KBM-7 (cell line): ENCODE measurements around the gene PPP1R16B.

Source experiments
- DNase-seq: peaks from one replicate; pipeline ENCODE4 v3.0.0-alpha.2; 2015
- in situ Hi-C: fragments of 300-500 bp; cut with MboI; formaldehyde crosslinking; loops from 2 replicates; pipeline ENCODE4 v1.14.3; 2020; ENCODE audit warnings: low sequenced_read_pairs, low pct_unique_long_range_greater_than_20kb, mixed read lengths

The PPP1R16B gene

GRCh38 chr20:38805502-38805957 lies at the start of gene PPP1R16B:
PPP1R16B (plus strand) TSS chr20:38805697; CDS start chr20:38835926, 30,229 bp downstream.
- DNase-seq, result peak; percentile 84
- in situ Hi-C loops, result no loop called here

- DNase-seq, result no peak
- in situ Hi-C loops, result no loop called here
Observed at GRCh38 chr20:38757145-38757775, 48.2 kb upstream of the PPP1R16B start.

- DNase-seq, result no peak
- in situ Hi-C loops, result no loop called here
Observed at GRCh38 chr20:38759106-38759505, 46.4 kb upstream of the PPP1R16B start.

GRCh38 chr20:38760978-38761377 lies 44.5 kb upstream of the PPP1R16B start:
- no peak for DNase-seq
- in situ Hi-C loops, result no loop called here

GRCh38 chr20:38762174-38762573 lies 43.3 kb upstream of the PPP1R16B start:
- DNase-seq, result no peak
- in situ Hi-C loops, result no loop called here

GRCh38 chr20:38763616-38764015 lies 41.9 kb upstream of the PPP1R16B start:
- in situ Hi-C loops, result no loop called here
- DNase-seq, result no peak

- in situ Hi-C loops, result no loop called here
- DNase-seq, result no peak
Observed at GRCh38 chr20:38764567-38765318, 40.8 kb upstream of the PPP1R16B start.

- in situ Hi-C loops, result no loop called here
Observed at GRCh38 chr20:38766071-38766470, 39.4 kb upstream of the PPP1R16B start.

GRCh38 chr20:38769376-38770295 lies 35.9 kb upstream of the PPP1R16B start:
- DNase-seq, result no peak
- in situ Hi-C loops, result no loop called here

More at GRCh38 chr20:38766071-38766470, 39.4 kb upstream of the PPP1R16B start:
- no peak for DNase-seq

GRCh38 chr20:38770546-38770945 lies 35.0 kb upstream of the PPP1R16B start:
- no peak for DNase-seq
- in situ Hi-C loops, result no loop called here

- in situ Hi-C loops, result no loop called here
Observed at GRCh38 chr20:38770970-38771369, 34.5 kb upstream of the PPP1R16B start.

GRCh38 chr20:38771621-38772020 lies 33.9 kb upstream of the PPP1R16B start:
- no peak for DNase-seq
- in situ Hi-C loops, result no loop called here

More at GRCh38 chr20:38770970-38771369, 34.5 kb upstream of the PPP1R16B start:
- DNase-seq, result no peak

- DNase-seq, result no peak
- in situ Hi-C loops, result no loop called here
Observed at GRCh38 chr20:38774167-38774566, 31.3 kb upstream of the PPP1R16B start.

GRCh38 chr20:38776363-38776762 lies 29.1 kb upstream of the PPP1R16B start:
- no peak for DNase-seq
- in situ Hi-C loops, result no loop called here

- DNase-seq, result no peak
- in situ Hi-C loops, result no loop called here
Observed at GRCh38 chr20:38779247-38780097, 26.0 kb upstream of the PPP1R16B start.

- in situ Hi-C loops, result no loop called here
Observed at GRCh38 chr20:38782275-38782674, 23.2 kb upstream of the PPP1R16B start.

GRCh38 chr20:38787870-38788269 lies 17.6 kb upstream of the PPP1R16B start:
- no peak for DNase-seq
- in situ Hi-C loops, result no loop called here

More at GRCh38 chr20:38782275-38782674, 23.2 kb upstream of the PPP1R16B start:
- DNase-seq, result no peak

- no peak for DNase-seq
- in situ Hi-C loops, result no loop called here
Observed at GRCh38 chr20:38789503-38790199, 15.8 kb upstream of the PPP1R16B start.
